Skeletal muscle satellite cell (primary cell): ENCODE measurements around the gene CXXC5.
"Not testable (repeated sequence)": the region's sequence is repeated elsewhere in the genome, so short reads cannot be mapped to it uniquely, and the experiment has no call there.

Experiments used
- H3K27me3 ChIP-seq: 2 replicates; pipeline ENCODE4 v1.7.0; 2013; ENCODE audit warnings: low read length; ENCODE audit not compliant: control insufficient read depth, insufficient read depth
- H3K36me3 ChIP-seq: 2 replicates; pipeline ENCODE4 v1.7.0; 2013; ENCODE audit warnings: mild to moderate bottlenecking, control low read depth, low read length; ENCODE audit not compliant: insufficient read depth
- H3K4me1 ChIP-seq: 2 replicates; pipeline ENCODE4 v1.7.0; 2013; ENCODE audit warnings: low read length; ENCODE audit not compliant: control insufficient read depth, insufficient read depth
- H3K4me2 ChIP-seq: 2 replicates; pipeline ENCODE4 v1.7.0; 2013; ENCODE audit warnings: mild to moderate bottlenecking, low read length
- H3K4me3 ChIP-seq: 2 replicates; pipeline ENCODE4 v1.7.0; 2013; ENCODE audit warnings: low read length
- H3K9ac ChIP-seq: 2 replicates; pipeline ENCODE4 v1.7.0; 2013; ENCODE audit warnings: mild to moderate bottlenecking, low read depth, low read length, moderate library complexity
- H3K9me3 ChIP-seq: replicated peaks from 2 replicates; pipeline ENCODE4 v1.7.0; 2013; ENCODE audit warnings: mild to moderate bottlenecking, control low read depth, low read length

The CXXC5 gene

GRCh38 chr5:139707445-139708003 is 59.4 kb downstream of the CXXC5 start:
- Histone ChIP-seq H3K4me2 (no peak overlapping the region), H3K36me3 (no peaks in the 10 kb centered on the region), H3K9me3 (no peaks in the 10 kb centered on the region), H3K9ac (no peak overlapping the region), H3K27me3 (no peaks in the 10 kb centered on the region), H3K4me3 (no peak overlapping the region), H3K4me1 (peaks cover 40% of the 10 kb centered on the region)

GRCh38 chr5:139708434-139708861 is 60.3 kb downstream of the CXXC5 start:
- Histone ChIP-seq H3K4me2 (peak overlapping the region; percentile 7), H3K9me3 (no peaks in the 10 kb centered on the region), H3K9ac (peak overlapping the region; percentile 61), H3K27me3 (no peaks in the 10 kb centered on the region), H3K36me3 (no peaks in the 10 kb centered on the region), H3K4me3 (no peak overlapping the region), H3K4me1 (peaks cover 40% of the 10 kb centered on the region)

GRCh38 chr5:139708877-139709581 is 60.9 kb downstream of the CXXC5 start:
- peak overlapping the region; percentile 66 for H3K4me2 ChIP-seq
- no peaks in the 10 kb centered on the region for H3K9me3 ChIP-seq
- H3K36me3 ChIP-seq = no peaks in the 10 kb centered on the region
- peak overlapping the region; percentile 44 for H3K4me3 ChIP-seq
- H3K27me3 ChIP-seq = no peaks in the 10 kb centered on the region
- peaks cover 40% of the 10 kb centered on the region for H3K4me1 ChIP-seq
- H3K9ac ChIP-seq = peak overlapping the region; percentile 61

GRCh38 chr5:139709582-139710318 is 61.6 kb downstream of the CXXC5 start:
- H3K36me3 ChIP-seq = no peaks in the 10 kb centered on the region
- peaks cover 40% of the 10 kb centered on the region for H3K4me1 ChIP-seq
- peak overlapping the region; percentile 78 for H3K9ac ChIP-seq
- no peaks in the 10 kb centered on the region for H3K9me3 ChIP-seq
- H3K4me3 ChIP-seq = peak overlapping the region; percentile 53
- H3K27me3 ChIP-seq = no peaks in the 10 kb centered on the region
- H3K4me2 ChIP-seq = peak overlapping the region; percentile 96

DNA sequence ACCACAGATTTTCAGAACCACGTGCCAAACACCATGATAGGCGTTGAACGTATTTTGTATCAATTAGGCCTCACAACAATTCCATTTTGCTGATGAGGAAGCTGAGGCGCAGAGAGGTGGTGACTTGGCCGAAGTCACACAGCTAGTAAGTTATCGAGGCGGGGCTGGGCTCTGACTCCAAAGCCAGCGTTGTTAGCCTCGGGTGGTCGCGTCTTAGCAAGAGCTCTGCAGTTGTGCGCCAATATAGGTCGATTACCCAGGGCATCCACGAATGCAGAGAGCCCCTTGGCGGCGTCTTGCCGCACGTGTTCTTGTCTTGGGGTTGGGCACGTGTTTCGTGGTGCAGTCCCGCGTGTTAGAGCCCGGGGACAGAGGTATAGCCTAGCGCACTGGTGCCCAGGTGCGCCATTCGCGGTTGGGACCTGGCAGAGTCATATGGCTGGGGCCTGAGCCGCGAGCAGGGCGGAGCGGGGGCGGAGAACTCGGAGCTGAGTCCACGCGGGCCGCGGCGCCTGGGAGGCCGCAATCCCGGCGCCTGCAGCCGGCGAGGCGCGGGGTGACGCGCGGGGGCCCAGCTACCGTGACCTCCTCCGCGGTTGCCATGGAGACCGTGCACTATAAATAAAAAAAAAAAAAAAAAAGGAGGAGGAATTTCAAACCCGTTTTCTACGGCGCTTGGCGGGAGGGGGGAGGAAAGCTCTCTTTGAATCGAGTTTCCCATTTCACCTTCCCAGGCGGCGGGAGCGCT is 62.3 kb downstream of the CXXC5 start:
- Histone ChIP-seq H3K4me1 (peaks cover 40% of the 10 kb centered on the region), H3K27me3 (no peaks in the 10 kb centered on the region), H3K4me3 (peak overlapping the region; percentile 73), H3K4me2 (peak overlapping the region; percentile 96), H3K9ac (peak overlapping the region; percentile 78), H3K36me3 (no peaks in the 10 kb centered on the region), H3K9me3 (no peaks in the 10 kb centered on the region)

DNA sequence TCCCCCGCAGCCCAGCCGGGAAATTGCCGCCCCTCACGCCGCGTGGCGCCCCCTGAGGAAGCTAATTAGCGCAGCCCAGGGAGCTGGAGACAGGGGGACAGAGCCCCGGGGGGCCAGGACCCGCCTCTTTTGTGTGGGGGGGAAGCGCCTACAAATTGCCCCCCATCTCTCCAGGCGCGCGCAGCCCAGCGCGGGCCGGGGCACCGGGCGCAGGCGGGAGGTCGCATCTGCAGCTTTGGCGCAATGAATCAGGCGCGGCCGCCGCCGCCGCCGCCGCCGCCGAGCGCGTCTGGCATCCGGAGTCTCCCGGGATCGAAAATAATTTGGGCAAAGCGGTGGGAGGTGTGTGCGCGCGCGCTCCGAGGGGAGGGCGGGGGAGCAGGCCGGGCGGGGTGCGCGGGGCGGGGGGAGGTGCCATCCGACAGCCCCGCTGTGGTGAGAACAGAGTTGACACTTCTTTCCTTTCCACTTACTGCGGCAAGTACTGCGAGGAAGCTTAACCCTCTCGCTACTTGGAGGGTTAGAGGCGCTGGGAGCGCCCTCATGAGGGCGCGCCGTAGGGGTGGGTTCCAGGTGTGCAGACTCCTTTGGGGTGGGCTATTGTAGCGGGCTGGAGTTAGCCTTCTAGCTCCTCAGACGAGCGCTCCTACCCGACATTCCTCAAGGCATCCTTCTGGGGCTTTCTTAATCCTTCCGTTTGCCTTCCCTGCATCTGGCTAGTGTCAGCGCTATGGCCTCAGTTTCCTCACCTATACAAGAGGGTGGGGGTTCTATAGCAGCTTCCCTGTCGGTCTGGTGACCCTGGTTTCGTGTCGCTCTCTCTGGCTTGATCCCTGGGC is 63.1 kb downstream of the CXXC5 start:
- peak overlapping the region; percentile 78 for H3K9ac ChIP-seq
- no peaks in the 10 kb centered on the region for H3K9me3 ChIP-seq
- H3K36me3 ChIP-seq = no peaks in the 10 kb centered on the region
- peak overlapping the region; percentile 96 for H3K4me2 ChIP-seq
- H3K4me1 ChIP-seq = peaks cover 40% of the 10 kb centered on the region
- H3K4me3 ChIP-seq = peak overlapping the region; percentile 73
- H3K27me3 ChIP-seq = no peaks in the 10 kb centered on the region

DNA sequence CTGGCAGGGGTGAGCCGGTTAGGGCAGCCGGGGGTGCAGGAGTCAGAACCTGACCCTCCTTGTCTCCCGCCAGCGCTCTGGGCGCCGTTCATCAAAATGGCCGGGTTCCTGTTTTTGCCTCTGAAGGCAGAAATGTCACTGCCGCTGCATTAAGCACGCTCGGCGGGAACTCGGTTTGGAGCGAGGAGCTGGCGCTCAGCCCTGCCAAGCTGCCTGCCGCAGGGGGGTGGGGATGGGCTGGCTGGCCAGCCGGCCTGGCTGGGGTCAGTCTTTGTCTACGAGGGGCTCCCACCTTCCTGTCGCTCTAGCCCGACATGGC is 63.7 kb downstream of the CXXC5 start:
- no peaks in the 10 kb centered on the region for H3K27me3 ChIP-seq
- H3K4me3 ChIP-seq = peak overlapping the region; percentile 73
- H3K9me3 ChIP-seq = no peaks in the 10 kb centered on the region
- H3K4me2 ChIP-seq = peak overlapping the region; percentile 96
- peak overlapping the region; percentile 39 for H3K9ac ChIP-seq
- no peaks in the 10 kb centered on the region for H3K36me3 ChIP-seq
- H3K4me1 ChIP-seq = peaks cover 40% of the 10 kb centered on the region

GRCh38 chr5:139712412-139712811 is 64.3 kb downstream of the CXXC5 start:
- Histone ChIP-seq H3K36me3 (no peaks in the 10 kb centered on the region), H3K27me3 (no peaks in the 10 kb centered on the region), H3K9me3 (no peaks in the 10 kb centered on the region), H3K4me2 (no peak overlapping the region), H3K4me3 (no peak overlapping the region), H3K9ac (no peak overlapping the region), H3K4me1 (peaks cover 40% of the 10 kb centered on the region)

DNA sequence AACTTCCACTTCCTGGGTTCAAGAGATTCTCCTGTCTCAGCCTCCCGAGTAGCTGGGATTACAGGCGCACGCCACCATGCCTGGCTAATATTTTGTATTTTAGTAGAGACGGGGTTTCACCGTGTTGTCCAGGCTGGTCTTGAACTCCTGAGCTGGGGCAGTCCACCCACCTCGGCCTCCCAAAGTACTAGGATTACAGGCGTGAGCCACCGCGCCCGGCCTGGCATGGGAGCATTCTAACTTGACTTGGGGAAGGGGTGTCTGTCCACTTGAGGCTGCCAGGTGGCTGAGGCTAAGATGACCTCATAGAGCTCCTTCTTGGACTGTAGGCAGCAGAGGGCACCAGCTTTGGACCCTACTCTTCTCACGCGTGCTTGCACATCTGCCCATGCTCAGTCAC is 65.7 kb downstream of the CXXC5 start:
- not testable (repeated sequence) for H3K9ac ChIP-seq, H3K9me3 ChIP-seq, H3K4me2 ChIP-seq, H3K4me3 ChIP-seq, H3K36me3 ChIP-seq, H3K27me3 ChIP-seq
- H3K4me1 ChIP-seq = peaks cover 29% of the 10 kb centered on the region

DNA sequence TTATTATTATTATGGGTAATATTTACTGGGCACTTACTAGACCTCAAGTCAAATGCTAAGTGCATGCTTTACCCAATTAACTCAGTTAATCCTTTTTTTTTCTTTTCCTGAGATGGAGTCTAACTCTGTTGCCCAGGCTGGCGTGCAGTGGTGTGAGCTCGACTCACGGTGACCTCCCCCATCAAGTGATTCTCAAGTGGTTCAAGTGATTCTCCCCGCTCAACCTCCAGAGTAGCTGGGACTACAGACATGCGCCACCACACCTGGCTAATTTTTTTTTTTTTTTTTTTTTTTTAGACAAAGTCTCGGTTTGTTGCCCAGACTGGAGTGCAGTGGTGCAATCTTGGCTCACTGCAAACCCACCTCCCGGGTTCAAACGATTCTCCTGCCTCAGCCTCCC is 69.1 kb downstream of the CXXC5 start:
- H3K36me3 ChIP-seq = no peaks in the 10 kb centered on the region
- H3K4me1 ChIP-seq = no peaks in the 10 kb centered on the region
- H3K9ac ChIP-seq = no peak overlapping the region
- H3K27me3 ChIP-seq = no peaks in the 10 kb centered on the region
- H3K4me2 ChIP-seq = no peak overlapping the region
- H3K4me3 ChIP-seq = no peak overlapping the region
- H3K9me3 ChIP-seq = no peaks in the 10 kb centered on the region

DNA sequence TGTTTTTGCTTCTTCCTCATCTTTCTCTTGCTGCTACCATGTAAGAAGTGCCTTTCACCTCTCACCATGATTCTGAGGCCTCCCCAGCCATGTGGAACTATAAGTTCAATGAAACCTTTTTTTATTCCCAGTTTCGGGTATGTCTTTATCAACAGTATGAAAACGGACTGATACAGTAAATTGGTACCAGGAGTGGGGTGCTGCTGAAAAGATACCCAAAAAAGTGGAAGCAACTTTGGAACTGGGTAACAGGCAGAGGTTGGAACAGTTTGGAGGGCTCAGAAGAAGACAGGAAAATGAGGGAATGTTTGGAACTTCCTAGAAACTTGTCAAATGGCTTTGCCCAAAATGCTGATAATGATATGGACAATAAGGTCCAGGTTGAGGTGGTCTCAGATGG is 70.3 kb downstream of the CXXC5 start:
- H3K4me3 ChIP-seq, H3K9ac ChIP-seq, H3K4me1 ChIP-seq, H3K4me2 ChIP-seq, H3K9me3 ChIP-seq, H3K36me3 ChIP-seq, H3K27me3 ChIP-seq: not testable (repeated sequence)
